HG03175 (cell line): ENCODE data around the gene MCC.

Experiments
- ATAC-seq: cut with Tn5 transposase; IDR thresholded peaks from one replicate; pipeline ENCODE4 v1.9.1; 2021; ENCODE audit warnings: mild to moderate bottlenecking, moderate library complexity; ENCODE audit not compliant: unreplicated experiment

Gene MCC

DNA sequence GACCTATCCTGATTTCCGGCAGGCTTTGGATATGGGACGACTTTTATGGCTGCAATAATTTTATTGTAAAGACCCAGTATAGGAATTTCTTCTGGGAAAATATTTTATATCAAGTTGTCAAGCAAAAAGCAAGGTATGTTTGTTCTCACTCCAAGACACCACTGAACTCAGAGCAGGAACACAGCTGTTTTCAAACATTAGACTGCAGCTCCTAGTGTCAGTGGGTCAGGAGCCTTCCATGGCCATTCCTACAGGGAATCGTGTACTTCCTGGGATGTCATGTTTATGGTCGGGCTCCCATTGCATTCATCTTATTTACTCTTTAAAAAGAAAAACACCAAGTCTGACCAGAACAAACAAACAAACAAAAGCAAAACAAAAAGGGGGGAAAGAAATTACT, 278.8 kb downstream of the MCC start:
- ATAC-seq = no peak

DNA sequence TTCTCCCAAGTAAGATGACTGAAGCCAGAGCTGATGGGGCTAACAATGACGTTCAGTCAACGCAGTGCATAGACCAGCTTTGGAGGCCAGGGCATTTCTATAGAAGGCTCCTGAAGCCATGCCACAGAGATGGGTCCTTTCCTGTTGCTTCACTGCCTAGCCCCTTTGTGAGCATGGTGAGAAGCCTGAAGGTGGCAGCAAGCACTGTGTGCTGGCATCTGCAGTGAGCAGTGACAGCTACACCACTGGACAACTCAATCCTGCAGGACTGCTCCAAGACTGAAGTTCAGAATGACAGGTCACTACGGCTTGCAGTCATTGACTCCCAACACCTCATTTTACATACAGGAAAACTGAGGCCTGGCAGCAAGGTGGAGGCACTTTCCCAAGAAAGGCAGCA, 282.4 kb downstream of the MCC start:
- ATAC-seq = no peak

DNA sequence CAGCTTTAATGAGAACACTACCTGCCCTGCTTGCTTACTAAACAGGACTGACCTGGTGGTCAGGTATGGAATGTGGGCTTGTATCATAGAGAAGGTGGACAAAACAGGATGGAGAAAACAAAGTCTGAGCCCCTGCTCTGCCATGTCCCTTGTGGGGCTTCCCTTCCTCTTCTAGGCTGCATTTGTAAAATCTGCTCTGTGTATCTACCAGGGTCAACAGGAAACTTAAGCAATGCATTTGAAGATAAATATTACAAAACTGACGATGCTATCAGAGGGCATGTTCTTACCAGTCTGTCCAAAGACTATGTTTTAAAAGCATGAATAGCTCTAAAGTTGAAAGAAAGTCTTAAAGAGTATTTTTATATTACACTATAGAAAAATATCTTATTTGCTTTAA, 282.9 kb downstream of the MCC start:
- ATAC-seq = no peak

DNA sequence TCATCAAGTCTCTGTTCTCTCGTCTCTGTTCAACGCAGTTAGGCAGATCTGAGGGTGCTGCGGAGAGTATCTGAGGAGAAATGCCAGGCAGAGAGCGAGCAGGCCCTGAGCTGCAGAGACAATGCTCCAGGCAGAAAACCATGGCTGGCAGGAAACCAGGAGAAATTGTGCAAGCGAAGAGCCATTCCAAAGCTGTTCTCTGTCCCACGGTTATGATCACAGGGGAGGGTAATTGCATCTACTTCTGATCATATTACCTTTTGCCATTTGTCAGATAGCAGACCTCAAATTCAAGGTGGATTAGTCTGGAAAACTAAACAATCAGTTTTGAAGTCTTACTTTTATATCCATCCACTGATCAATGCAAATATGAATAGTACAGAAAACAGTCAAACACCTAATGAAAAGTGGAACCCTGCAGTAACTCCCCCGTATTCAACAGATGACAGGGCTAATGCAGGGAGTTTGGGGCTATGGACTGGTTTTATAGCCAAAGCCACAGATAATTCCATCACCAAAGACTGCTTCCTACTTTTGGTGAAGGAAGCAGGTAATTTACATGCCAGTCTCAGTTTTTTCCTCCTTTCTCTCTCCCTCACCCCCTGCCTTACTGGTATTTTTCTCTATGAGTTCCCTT, 283.6 kb downstream of the MCC start:
- no peak for ATAC-seq

DNA sequence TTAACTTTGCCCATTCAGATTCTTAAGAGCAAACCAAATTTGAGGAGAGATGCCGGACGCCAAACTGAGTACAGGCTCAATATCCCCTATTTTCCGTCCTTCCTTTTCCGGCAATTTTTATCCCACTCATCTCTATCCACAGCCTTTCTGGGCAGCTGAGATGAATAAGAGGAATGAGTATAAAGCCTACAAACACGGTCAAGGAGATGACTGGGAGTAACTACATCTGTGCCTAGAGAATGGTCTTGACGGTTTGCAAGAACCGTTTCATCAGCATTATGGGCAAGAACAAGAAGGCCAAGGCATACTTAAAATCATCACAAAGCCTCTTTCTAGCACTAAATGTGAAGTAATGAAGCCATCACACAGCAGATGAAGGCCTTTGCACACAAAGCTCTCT, 284.3 kb downstream of the MCC start:
- no peak for ATAC-seq

DNA sequence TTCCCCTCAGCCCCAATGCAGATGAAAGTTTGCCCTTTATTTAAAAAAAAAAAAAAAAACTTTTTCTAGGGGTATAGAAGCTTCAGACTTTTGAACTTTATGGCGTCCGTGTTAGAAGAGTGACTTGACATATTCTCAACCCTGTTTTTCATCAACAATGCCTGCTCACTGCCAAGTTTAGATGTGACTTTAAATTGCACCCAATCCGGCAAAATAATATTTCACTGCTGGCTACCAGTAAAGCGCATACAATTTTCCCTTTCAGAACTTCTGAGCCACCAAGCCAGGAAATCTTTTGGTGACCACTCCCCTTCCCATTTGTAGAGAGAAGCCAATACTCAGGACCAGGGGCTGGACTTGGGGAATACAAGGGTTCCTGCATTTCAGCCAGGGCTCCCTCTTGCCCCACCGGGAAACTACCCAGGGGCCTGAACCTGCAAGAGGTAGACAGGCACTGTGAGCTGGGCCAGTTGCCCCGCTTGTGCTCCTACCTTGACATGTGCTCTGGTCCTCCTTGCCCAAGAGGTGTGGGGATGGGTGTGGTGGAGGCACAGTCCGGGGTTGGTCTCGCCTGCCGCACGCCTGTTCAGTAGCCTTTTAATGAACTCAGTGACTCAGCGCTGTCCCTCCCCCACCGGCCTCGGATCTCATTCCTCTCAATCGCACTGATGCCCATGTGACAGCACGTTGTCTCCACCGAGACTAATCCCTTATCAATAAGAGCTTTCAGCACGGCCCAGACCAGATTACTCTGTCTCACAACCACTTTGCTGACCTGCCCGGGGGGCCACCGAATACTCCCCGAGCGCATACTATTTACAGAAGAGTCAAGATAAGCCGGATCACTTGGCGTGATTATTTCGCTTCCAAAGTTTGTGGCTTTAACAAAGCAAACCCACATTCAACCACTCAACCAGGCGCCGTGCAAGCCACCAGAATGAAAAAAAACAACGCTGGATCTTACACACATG, 285.2 kb downstream of the MCC start:
- ATAC-seq = no peak

DNA sequence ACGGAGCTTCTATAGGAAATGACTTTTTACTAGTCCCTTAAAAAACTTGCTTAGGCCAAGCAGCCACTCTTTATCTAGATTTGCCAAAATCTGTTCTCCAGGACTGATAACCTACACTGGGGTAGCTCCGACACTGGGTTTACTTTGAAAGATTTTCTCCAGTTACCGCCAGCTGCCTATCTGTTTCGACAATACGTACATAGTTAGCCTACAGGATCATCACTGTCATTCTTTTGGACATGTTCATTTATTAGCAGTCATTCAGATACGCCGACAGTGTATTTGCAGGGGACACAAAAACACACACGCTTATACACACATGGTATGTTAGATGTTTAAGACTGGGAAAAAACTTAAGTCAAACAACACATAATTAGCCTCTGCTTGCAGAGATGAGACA, 286.0 kb downstream of the MCC start:
- ATAC-seq = no peak

DNA sequence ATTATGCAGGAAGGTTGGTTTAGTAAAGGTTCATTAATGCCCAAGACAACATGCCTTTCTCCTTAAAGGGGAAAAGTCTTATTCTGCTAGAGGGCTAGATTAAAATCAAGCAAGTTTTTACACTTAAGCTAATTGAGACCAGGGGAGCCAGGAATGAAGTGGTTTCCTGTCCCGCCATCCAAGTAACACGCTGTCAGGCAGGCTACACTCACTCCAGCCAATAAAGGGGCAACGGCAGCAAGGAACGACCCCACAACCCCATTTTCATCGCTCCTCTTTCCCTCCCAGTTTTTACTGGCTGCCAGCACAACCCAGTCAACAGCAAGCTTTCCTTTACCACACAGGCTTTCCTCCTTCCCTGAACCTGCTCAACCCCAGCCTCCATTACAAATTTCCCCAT, 286.5 kb downstream of the MCC start:
- no peak for ATAC-seq

DNA sequence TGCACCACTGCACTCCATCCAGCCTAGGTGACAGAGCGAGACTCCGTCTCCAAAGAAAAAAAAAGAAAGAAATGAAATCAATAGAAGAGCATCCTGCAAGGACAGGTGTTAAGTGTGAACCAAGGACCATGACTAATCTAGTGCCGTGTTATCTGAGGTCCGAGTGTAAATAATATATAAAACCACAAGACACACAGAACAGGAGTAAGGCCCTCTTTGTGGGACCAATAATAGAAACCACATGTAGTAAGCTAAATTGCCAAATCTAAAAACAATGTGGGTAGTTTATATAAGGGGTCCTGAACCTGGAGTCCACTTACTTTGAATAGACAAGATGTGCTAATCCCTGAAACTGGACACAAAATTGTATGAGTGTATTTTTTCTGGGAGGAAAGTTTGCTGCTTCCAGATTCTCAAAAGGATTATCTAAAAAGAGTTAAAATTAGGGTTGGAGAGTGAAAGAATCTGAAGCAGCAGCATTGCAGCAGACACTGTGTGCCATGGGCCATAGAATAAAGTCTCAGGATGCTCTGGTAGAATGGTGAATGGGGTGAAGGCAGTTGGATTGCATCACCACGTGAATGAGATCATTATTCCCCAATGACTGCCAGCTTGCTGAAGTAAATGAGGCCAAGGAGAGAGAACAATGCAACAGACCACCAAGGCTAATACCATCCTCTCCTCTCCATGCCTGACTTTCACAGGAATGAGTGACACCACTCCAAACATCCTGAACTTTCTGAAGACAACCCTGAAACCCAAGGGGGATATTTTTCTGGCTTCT, 288.9 kb downstream of the MCC start:
- ATAC-seq = no peak

DNA sequence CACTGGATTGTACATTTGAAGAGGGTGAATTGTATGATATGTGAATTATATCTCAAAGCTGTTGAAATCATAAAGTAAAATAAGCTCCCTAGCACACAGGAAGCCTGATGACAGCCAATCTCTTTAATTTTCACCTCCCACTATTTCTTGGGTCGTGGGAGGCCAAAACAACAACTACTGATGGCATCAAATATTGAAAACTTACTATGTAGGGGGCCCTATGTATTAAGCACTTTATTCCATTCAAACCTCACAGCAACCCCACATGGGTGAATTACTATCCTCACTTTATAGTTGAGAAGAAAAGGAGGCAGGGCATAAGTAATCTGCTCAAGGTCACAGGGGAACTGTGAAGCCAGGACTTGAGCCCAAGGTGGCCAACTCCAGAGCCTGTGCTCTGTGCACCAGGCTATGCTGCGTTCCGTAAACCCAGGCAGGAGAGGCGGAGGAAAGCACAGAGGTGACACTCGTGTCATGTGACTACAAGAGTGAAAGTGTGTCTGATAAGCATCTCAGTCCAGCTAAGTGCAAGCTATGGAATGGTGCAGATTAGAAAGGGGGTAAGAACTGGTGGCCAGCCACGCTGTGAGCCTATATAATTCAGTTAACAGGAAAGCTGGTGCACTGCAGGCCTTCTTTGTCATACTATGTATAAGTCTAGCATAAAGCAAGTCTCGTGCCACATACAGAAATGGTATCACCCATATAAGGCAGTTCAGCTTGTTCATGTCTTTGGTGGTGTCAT, 290.6 kb downstream of the MCC start:
- no peak for ATAC-seq

DNA sequence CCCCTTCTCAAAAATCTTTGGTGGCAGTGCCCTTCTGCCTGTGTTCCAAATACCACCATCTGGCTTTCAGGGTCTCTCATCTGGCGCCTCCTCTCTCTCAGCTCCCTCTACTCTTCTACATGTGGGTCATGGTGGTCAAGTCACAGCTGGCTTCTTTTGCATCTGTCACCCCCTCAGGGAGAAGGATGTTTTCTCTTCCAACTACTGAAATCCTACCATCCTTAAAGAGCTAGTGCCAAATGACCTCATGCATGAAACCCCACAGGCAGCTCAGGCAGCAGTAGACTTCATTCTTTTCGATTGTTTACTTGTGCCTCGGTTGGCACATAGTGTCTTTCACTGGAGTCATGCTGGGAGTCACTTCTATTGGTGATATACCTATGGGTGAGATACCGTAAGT, 292.5 kb downstream of the MCC start:
- no peak for ATAC-seq

DNA sequence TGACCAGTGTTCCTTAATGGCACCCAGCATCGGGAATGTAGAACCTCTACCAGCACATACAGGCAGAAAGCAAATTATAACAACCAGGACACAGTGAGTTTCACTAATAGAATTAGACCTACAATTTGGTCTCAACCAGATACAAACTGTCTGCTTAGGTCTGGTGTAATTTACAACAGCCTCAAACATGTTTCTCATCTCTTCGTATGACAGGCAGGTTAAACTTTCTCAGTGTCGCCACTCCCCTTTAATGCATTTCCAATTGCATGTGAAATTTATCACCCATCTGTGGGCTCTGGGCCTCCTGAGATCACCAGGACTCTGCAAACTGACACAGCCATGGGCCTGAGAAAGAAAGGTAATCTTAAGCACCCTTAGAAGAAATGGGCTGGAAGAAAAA, 293.0 kb downstream of the MCC start:
- ATAC-seq = no peak

DNA sequence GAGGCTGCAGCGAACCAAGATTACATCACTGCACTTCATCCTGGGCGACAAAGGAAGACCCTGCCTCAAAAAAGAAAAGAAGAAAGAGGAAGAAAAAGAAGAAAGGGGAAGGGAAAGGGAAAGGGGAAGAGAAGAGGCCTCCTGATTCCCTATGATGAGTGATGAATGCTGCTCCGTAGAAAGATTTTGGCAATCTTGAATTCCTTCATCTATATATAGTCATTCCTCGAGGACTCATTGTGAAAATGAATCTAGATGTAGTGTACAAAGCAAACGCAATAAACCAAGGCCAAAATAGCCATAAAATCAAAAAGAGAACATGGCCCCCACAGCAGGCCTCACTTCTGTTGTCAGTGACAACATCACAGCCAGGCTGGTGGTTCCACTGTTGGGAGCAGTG, 293.7 kb downstream of the MCC start:
- no peak for ATAC-seq

DNA sequence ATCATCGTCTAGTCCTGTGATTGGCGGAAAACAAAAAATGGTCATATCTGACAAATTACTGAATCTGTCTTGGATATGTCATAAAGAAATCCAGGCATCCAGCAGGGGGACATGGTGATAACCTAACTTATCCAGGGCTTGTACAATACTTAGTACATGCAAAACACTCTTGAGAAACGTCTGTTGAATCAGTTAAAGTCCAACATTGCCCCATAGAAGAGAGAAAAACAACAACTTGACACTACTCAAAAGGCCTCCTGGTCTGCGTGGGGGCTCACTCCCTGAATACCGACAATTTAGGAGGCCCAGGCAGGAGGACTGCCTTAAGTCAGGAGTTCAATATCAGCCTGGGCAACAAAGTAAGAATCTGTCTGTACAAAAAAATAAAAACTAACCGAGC, 294.1 kb downstream of the MCC start:
- ATAC-seq = no peak

DNA sequence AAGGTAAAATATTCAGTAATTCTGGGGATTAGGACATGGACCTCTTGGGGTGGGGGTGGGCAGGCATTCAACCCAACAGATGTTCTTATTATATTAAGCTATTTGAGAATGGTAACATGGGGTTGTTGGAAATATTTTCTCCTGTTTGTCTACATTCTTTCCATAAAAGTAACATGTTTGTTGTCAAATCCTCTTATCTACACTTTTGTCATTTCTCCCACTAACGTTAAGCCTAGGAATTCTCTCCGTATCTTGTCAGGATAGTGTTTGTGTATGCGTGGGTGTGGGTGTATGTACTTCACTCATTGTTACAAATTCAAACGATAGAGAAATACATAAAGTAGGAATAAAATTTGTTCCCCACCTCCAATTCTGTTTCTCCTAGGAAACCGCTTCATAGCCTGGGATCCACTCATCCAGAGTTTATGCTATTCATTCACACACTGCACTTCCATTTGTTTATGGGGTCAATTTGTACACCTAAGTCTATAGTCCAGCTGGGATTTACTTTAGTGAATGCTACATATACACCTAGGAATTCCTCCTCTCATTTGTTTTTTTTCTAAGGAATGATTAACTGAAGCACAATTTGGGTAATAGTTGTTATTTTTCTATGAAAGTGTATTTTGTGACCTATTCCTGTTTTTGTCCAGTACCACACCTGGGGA, 294.8 kb downstream of the MCC start:
- no peak for ATAC-seq

DNA sequence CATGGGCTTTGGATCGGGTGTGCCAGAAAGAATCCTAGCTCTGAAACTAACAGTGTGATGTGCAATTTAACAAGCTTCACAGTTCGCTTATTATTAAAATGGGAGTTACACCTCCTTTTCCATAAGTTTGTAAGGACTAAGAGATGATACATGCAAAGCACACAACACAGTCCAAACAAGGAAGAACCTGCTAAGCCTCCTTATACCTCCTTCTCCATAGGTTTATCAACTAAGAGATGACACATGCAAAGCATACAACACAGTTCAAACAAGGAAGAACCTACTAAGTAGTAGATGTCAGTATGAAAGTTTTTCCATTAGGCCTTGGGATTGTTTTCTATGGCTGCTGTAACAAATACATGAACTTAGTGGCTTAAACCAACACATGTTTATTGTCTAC, 295.7 kb downstream of the MCC start:
- no peak for ATAC-seq

DNA sequence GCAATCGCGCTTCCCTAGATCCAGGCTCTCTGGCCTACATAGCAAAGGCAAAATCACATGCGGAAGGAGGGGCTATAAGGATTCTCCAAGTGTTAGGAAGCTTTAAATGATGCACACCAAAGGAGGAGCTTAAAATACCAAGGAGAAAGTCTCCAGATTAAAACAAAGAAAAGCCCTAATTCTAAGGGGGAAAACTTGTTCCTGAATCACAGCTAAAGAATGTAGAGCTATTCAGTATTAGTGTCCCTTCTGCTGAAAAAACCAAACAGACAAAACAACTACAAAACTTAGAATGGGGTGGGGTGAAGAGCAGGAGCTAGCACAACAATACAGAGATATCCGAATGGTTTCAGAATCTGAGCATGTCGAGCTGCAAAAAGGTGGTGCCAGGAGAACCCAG, 297.9 kb downstream of the MCC start:
- ATAC-seq = no peak

DNA sequence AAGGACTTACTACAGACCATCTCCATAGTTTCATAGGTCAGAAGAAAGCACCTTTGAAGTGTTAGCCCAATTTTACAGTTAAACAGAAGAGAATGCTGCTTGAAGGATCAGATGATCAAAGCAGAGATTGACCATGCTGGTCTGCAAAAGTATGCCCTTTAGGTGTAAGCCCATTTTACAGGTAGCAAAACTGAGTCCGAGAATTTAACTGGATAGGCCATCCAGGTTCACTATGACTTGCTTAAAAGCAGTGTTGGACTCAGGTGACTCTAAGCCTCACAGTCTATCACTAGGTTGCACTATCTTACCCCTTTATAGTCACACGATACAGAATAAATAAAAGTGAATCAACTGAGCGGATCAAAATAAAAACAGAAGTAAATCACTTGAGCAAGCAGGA, 299.0 kb downstream of the MCC start:
- no peak for ATAC-seq

DNA sequence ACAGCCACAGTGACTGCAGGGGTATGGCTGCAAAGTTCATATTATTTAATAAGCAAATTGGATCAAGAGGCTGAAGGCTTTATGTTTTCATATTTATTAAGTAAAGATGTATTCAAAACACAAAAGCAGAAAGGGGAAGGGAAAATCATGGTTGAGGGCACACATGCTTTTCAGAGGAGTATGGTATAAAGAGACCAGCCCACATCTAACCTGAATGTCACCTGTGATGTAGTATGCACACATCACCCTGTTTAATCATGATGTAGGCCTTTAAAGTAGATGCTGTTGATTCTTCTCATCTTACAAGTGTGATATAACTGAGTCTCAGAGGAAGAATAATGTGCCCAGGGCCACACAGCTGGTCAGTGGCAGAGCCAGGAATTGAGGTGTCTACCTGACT, 299.8 kb downstream of the MCC start:
- no peak for ATAC-seq

DNA sequence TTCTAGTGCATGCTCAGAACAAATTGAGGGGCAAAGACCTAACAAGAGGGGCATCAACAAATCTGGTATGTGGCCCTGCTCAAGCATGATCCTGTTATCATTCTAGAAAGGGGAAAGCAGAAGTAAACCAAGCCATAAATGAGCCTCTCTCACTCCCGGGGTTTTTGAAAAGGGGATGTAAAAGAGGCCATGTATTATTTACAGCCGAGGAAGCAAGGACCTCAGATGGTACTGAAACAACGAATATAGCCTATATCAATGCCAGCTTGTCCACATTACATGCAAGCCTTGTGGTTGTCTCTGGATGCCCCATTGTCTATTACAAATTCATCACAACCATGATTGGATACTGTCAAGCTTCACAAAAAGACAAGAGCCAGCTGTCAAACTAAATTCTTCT, 300.3 kb downstream of the MCC start:
- ATAC-seq = peak; percentile 45
